Measurements from ENCODE around the gene FBRS. TPM values are rescaled to one million over a fixed set of nuclear protein-coding genes. Genes with fewer than 3 reads are reported as not detected.

The FBRS gene
- total and polyA plus RNA-seq, 11 donors = 16.3 to 38.3 (median 31.9) TPM

DNA sequence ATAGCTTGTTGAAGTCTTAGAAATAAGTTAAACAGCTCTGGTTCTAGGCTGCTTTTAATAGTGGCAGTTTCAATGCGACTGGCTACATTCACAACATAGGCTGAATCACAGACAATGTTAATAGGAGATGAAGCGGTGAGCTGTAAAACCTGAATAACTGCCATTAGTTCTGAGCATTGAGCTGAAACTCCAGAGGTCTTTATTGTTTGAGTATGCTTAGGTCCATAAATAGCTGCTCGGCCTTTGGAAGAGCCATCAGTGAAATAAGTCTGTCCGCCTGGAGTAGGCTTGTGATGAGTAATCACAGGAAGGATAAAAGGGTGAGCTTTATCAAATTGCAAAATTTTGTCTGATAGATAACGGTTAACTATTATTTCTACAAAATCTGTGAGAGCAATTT is 38.6 kb upstream of the FBRS start:
- no peaks in the 10 kb centered on the region for H3K9me3 ChIP-seq
- H3K27ac ChIP-seq = no peak overlapping the region
- no peak for ATAC-seq
- intact Hi-C loops (cut with DNase I) = loop anchor here in 5 of 10 donors (5.0 to 10.0 kb wide), 5 partner anchors 85 to 185 kb away; partner anchors contain the start of genes DCTPP1 (in 2 of the 5), SEPHS2 (in 2 of the 5) and ZNF747 (in 1 of the 5)
- WGBS, 4 donors = 84 to 89% (median 87%) methylated on average over 5 of the region's 5 CpGs
- TF ChIP-seq CTCF (IDR thresholded peaks at IDR 0.05) (no peak), POLR2A (IDR thresholded peaks at IDR 0.05) (no peak)
- H3K27me3 ChIP-seq = no peaks in the 10 kb centered on the region
- no peak overlapping the region for H3K4me3 ChIP-seq
- H3K36me3 ChIP-seq = no peaks in the 10 kb centered on the region
- peaks cover 0 to 4% (median 0%) of the 10 kb centered on the region in 12 donors for H3K4me1 ChIP-seq
- no peak for DNase-seq

- Histone ChIP-seq H3K9me3 (no peaks in the 10 kb centered on the region), H3K4me1 (peaks cover 0 to 4% (median 0%) of the 10 kb centered on the region in 12 donors), H3K4me3 (no peak overlapping the region), H3K36me3 (no peaks in the 10 kb centered on the region), H3K27ac (no peak overlapping the region), H3K27me3 (no peaks in the 10 kb centered on the region)
- ATAC-seq (no peak), DNase-seq (no peak)
- TF ChIP-seq POLR2A (IDR thresholded peaks at IDR 0.05) = no peak
- TF ChIP-seq CTCF (IDR thresholded peaks at IDR 0.05) = no peak
- intact Hi-C loops (cut with DNase I) = loop anchor here in 3 of 10 donors (5.0 to 10.0 kb wide), 3 partner anchors 85 to 185 kb away; partner anchors contain the start of genes DCTPP1 (in 2 of the 3) and ZNF747 (in 1 of the 3)
- WGBS, 4 donors = 60 to 66% (median 64%) methylated on average over 3 of the region's 3 CpGs
Observed at GRCh38 chr16:30620169-30620568, 38.1 kb upstream of the FBRS start.

- ATAC-seq (no peak), DNase-seq (no peak)
- intact Hi-C loops (cut with DNase I) = loop anchor here in 3 of 10 donors (5.0 to 10.0 kb wide), 3 partner anchors 87 to 187 kb away; partner anchors contain the start of genes DCTPP1 (in 2 of the 3) and ZNF747 (in 1 of the 3)
- TF ChIP-seq CTCF (IDR thresholded peaks at IDR 0.05) = no peak
- TF ChIP-seq POLR2A (IDR thresholded peaks at IDR 0.05) = no peak
- 64 to 84% (median 80%) methylated on average over 5 of the region's 5 CpGs for WGBS, 4 donors
- Histone ChIP-seq H3K4me1 (peaks cover 0 to 4% (median 0%) of the 10 kb centered on the region in 12 donors), H3K27ac (no peak overlapping the region), H3K36me3 (no peaks in the 10 kb centered on the region), H3K9me3 (no peaks in the 10 kb centered on the region), H3K4me3 (no peak overlapping the region), H3K27me3 (no peaks in the 10 kb centered on the region)
Observed at GRCh38 chr16:30621765-30622164, 36.5 kb upstream of the FBRS start.

- no peak for DNase-seq
- ATAC-seq = no peak
- intact Hi-C loops (cut with DNase I) = loop anchor here in 3 of 10 donors (5.0 to 10.0 kb wide), 3 partner anchors 88 to 188 kb away; partner anchors contain the start of genes DCTPP1 (in 2 of the 3) and ZNF747 (in 1 of the 3)
- Histone ChIP-seq H3K27ac (no peak overlapping the region), H3K27me3 (no peaks in the 10 kb centered on the region), H3K9me3 (no peaks in the 10 kb centered on the region), H3K36me3 (no peaks in the 10 kb centered on the region), H3K4me1 (peaks cover 0 to 4% (median 0%) of the 10 kb centered on the region in 12 donors), H3K4me3 (no peak overlapping the region)
- TF ChIP-seq CTCF (IDR thresholded peaks at IDR 0.05) (no peak), POLR2A (IDR thresholded peaks at IDR 0.05) (no peak)
- 49 to 59% (median 51%) methylated on average over 10 of the region's 10 CpGs for WGBS, 4 donors
Observed at GRCh38 chr16:30622455-30623032, 35.7 kb upstream of the FBRS start.
